Keratinocyte (primary cell): ENCODE results near the gene CCNK. TPM values are rescaled to one million over a fixed set of nuclear protein-coding genes. Genes with fewer than 3 reads are reported as not detected.

Experiments
- DNase-seq: peaks from one replicate; pipeline ENCODE4 v3.0.0-alpha.2; 2011; ENCODE audit warnings: low read depth, missing footprints, low spot score
- FAIRE-seq: peaks from 2 replicates; lab custom pipeline; 2011; peaks lifted over from hg19 to GRCh38; lab: Jason Lieb, UNC
- H2AFZ ChIP-seq: 2 replicates; pipeline ENCODE4 v1.6.0; 2012; ENCODE audit warnings: low read length, control low read depth, inconsistent platforms; ENCODE audit not compliant: control insufficient read depth
- H3K27ac ChIP-seq: 2 replicates; pipeline ENCODE4 v1.5.1; 2011; ENCODE audit warnings: low read length; ENCODE audit not compliant: control insufficient read depth, insufficient read depth
- H3K27me3 ChIP-seq: 3 replicates; pipeline ENCODE4 v1.6.0; 2011; ENCODE audit warnings: low read length; ENCODE audit not compliant: control insufficient read depth, insufficient read depth; ENCODE audit errors: extremely low read depth
- H3K36me3 ChIP-seq, 2 experiments: 2 replicates in 1 of 2; 3 replicates in 1 of 2; pipeline ENCODE4 v1.5.1; 2011; ENCODE audit warnings: low read length in 2 of 2, mild to moderate bottlenecking in 1 of 2; ENCODE audit not compliant: control insufficient read depth in 2 of 2, insufficient read depth in 2 of 2; ENCODE audit errors: extremely low read depth in 1 of 2
- H3K4me1 ChIP-seq: 3 replicates; pipeline ENCODE4 v1.5.1; 2011; ENCODE audit warnings: low read length; ENCODE audit not compliant: control insufficient read depth, insufficient read depth; ENCODE audit errors: extremely low read depth
- H3K4me2 ChIP-seq: 3 replicates; pipeline ENCODE4 v1.6.0; 2011; ENCODE audit warnings: low read depth, low read length; ENCODE audit not compliant: control insufficient read depth, insufficient read depth; ENCODE audit errors: extremely low read depth
- H3K4me3 ChIP-seq, 3 experiments: fragments of 200-600 bp in 1 of 3; sonication (generic) in 1 of 3; 2 replicates in 2 of 3; 3 replicates in 1 of 3; pipeline ENCODE4 v1.5.1; 2011 to 2016; ENCODE audit warnings: low read length in 3 of 3, mild to moderate bottlenecking in 3 of 3, control low read depth in 2 of 3, inconsistent platforms in 1 of 3, low read depth in 1 of 3, mixed read lengths in 1 of 3, mixed run types in 1 of 3, moderate library complexity in 1 of 3; ENCODE audit not compliant: control insufficient read depth in 2 of 3, insufficient read depth in 2 of 3; ENCODE audit errors: extremely low read depth in 1 of 3
- H3K79me2 ChIP-seq: 2 replicates; pipeline ENCODE4 v1.6.0; 2012; ENCODE audit warnings: low read length; ENCODE audit not compliant: control insufficient read depth, insufficient read depth
- H3K9ac ChIP-seq: 3 replicates; pipeline ENCODE4 v1.6.0; 2011; ENCODE audit warnings: low read length; ENCODE audit not compliant: control insufficient read depth, insufficient read depth; ENCODE audit errors: extremely low read depth
- H3K9me1 ChIP-seq: 3 replicates; pipeline ENCODE4 v1.6.0; 2011; ENCODE audit warnings: low read length; ENCODE audit not compliant: control insufficient read depth, insufficient read depth; ENCODE audit errors: extremely low read depth
- H3K9me3 ChIP-seq: 2 replicates; pipeline ENCODE4 v1.5.1; 2012; ENCODE audit warnings: low read depth, low read length; ENCODE audit not compliant: control insufficient read depth
- H4K20me1 ChIP-seq: 3 replicates; pipeline ENCODE4 v1.6.0; 2011; ENCODE audit warnings: low read length; ENCODE audit not compliant: control insufficient read depth, insufficient read depth; ENCODE audit errors: extremely low read depth
- EZH2 ChIP-seq: IDR thresholded peaks from one replicate; pipeline ENCODE4 v1.6.1; 2012; ENCODE audit warnings: inconsistent platforms, mild to moderate bottlenecking, low read length, moderate library complexity
- dilution Hi-C: fragments of 300-500 bp; cut with MboI; formaldehyde crosslinking; loops from one replicate; pipeline ENCODE4 v1.7.0; 2020; ENCODE audit warnings: low sequenced_read_pairs; ENCODE audit not compliant: extremely low pct_ligation_motif_present
- polyA plus RNA-seq, 5 experiments: library from polyadenylated mRNA; depleted of rRNA in 3 of 5; stranded (reverse) in 3 of 5; stranded (forward) in 1 of 5; unstranded in 1 of 5; fragments of >200 nt; gene quantifications; 1 replicate in 1 of 5; 2 replicates in 3 of 5; 3 replicates in 1 of 5; pipeline versions ENCODE4 v1.2.1 to v1.2.3, GENCODE V29; 2011 to 2012; ENCODE audit warnings: missing spikeins in 2 of 5, low read depth in 1 of 5, low replicate concordance in 1 of 5
- TF ChIP-seq, protein P1 (sequence below), 3 experiments: IDR thresholded peaks in 1 of 3; conservative IDR thresholded peaks in 1 of 3; optimal IDR thresholded peaks in 1 of 3; 2 replicates in 2 of 3; 3 replicates in 1 of 3; pipeline versions ENCODE3 to v1.5.1; 2011; ENCODE audit warnings: low read length in 3 of 3, mild to moderate bottlenecking in 3 of 3, moderate library complexity in 2 of 3, control low read depth in 1 of 3, inconsistent platforms in 1 of 3; ENCODE audit not compliant: insufficient read depth in 2 of 3; ENCODE audit errors: extremely low read depth in 1 of 3

The CCNK gene
- polyA plus RNA-seq, 1 donor (not counting 4 experiments of a cell fraction or from before 2014, with no cell fraction given) = 12.8 TPM

DNA sequence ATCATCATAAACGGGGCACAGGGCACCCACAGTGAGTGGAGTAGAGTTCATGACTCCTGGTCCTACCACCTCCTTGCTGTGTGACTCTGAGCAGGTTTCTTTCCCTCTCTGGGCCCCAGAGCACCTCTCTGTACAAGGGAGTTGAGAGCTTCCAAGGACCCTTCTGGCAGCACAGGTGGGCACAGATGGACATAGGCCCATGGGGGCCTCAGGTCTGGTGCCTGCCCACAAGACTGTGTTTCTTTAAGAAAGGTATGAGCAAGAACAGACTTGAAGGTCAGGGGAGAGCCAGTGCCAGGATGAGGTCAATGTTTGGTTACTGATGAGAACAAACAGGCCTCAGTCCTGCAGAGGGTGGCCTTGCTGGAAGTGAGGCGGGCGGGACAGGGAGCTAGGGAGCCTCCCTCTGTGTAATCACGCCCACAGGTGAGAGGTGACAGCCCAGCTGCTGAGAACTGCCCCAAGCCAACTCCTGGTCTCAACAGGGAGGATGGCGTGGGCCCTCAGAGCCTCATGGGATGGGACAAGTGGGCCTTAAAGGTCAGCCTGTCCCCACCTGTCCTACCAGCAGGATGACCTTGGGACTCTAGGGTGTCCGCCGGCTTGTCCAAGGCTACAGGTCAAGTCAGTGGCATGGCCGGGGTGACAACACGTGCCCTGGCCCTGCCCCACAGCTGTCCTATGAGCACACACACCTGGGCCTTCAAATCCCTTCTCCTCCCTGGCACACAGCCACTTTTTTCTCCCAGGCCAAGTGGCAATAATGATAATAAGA, 73.7 kb downstream of the CCNK start:
- DNase-seq (no peak), FAIRE-seq (no peak)
- dilution Hi-C loops = no loop called here
- no peaks in the 10 kb centered on the region for H3K9me1 ChIP-seq
- H3K4me2 ChIP-seq = no peak overlapping the region
- H3K79me2 ChIP-seq = peaks cover 81% of the 10 kb centered on the region
- no peaks in the 10 kb centered on the region for H3K4me1 ChIP-seq
- no peaks in the 10 kb centered on the region for H3K27me3 ChIP-seq
- H3K27ac ChIP-seq = no peak overlapping the region
- no peaks in the 10 kb centered on the region for H3K36me3 ChIP-seq
- H4K20me1 ChIP-seq = peaks cover 7% of the 10 kb centered on the region
- H3K9ac ChIP-seq = no peak overlapping the region
- no peak overlapping the region for H2AFZ ChIP-seq
- H3K9me3 ChIP-seq = no peaks in the 10 kb centered on the region
- no peak overlapping the region for H3K4me3 ChIP-seq
- no peak for TF ChIP-seq EZH2
- TF ChIP-seq, protein P1, sequence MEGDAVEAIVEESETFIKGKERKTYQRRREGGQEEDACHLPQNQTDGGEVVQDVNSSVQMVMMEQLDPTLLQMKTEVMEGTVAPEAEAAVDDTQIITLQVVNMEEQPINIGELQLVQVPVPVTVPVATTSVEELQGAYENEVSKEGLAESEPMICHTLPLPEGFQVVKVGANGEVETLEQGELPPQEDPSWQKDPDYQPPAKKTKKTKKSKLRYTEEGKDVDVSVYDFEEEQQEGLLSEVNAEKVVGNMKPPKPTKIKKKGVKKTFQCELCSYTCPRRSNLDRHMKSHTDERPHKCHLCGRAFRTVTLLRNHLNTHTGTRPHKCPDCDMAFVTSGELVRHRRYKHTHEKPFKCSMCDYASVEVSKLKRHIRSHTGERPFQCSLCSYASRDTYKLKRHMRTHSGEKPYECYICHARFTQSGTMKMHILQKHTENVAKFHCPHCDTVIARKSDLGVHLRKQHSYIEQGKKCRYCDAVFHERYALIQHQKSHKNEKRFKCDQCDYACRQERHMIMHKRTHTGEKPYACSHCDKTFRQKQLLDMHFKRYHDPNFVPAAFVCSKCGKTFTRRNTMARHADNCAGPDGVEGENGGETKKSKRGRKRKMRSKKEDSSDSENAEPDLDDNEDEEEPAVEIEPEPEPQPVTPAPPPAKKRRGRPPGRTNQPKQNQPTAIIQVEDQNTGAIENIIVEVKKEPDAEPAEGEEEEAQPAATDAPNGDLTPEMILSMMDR (optimal IDR thresholded peaks at IDR 0.05 in 1 of 3, IDR thresholded peaks at IDR 0.05 in 1 of 3, conservative IDR thresholded peaks at IDR 0.05 in 1 of 3; ENCODE audit: extremely low read depth in 1 of 3, insufficient read depth in 2 of 3, low read length in 3 of 3) = no peak

DNA sequence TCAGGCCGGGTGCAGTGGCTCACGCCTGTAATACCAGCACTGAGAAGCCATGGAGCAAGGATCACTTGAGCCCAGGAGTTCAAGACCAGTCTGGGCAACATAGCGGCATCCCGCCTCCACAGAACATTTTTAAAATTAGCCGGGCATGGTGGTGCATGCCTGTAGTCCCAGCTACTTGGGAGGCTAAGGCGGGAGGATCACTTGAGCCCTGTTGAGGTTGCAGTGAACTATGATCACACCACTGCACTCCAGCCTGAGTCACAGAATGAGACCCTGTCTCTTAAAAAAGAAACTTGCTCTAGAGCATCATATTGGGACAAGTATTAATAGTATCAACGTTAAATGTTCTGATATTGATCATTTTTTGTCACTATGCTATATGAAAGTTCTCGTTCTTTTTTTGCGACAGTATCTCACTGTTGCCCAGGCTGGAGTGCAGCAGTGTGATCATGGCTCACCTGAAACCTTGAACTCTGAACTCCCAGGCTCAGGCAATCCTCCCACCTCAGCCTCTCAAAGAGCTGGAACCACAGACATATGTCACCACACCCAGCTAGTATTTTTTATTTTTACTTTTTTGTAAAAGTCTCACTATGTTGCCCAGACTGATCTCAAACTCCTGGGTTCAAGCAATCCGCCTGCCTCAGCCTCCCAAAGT, 75.1 kb downstream of the CCNK start:
- no peaks in the 10 kb centered on the region for H3K9me3 ChIP-seq
- DNase-seq (no peak), FAIRE-seq (no peak)
- peaks cover 0 to 3% of the 10 kb centered on the region in 2 experiments for H3K36me3 ChIP-seq
- TF ChIP-seq EZH2 = no peak
- TF ChIP-seq, protein P1 (optimal IDR thresholded peaks at IDR 0.05 in 1 of 3, IDR thresholded peaks at IDR 0.05 in 1 of 3, conservative IDR thresholded peaks at IDR 0.05 in 1 of 3; ENCODE audit: extremely low read depth in 1 of 3, insufficient read depth in 2 of 3, low read length in 3 of 3) = no peak
- H4K20me1 ChIP-seq = peaks cover 6% of the 10 kb centered on the region
- H3K4me3 ChIP-seq = no peak overlapping the region
- H3K4me1 ChIP-seq = peaks cover 3% of the 10 kb centered on the region
- H3K4me2 ChIP-seq = no peak overlapping the region
- H3K9ac ChIP-seq = no peak overlapping the region
- no peak overlapping the region for H3K27ac ChIP-seq
- no peaks in the 10 kb centered on the region for H3K9me1 ChIP-seq
- H2AFZ ChIP-seq = no peak overlapping the region
- dilution Hi-C loops = no loop called here
- no peaks in the 10 kb centered on the region for H3K27me3 ChIP-seq
- H3K79me2 ChIP-seq = peaks cover 81% of the 10 kb centered on the region
